Progenitor cell of endocrine pancreas (in vitro differentiated cells): Measurements from ENCODE around the gene PACS2. TPM values are rescaled to one million over a fixed set of nuclear protein-coding genes. Genes with fewer than 3 reads are reported as not detected.

Experiments used
- DNase-seq: peaks from one replicate; pipeline ENCODE4 v3.0.0; 2021; ENCODE audit warnings: low spot score; ENCODE audit not compliant: unreplicated experiment
- H3K27ac Mint-ChIP-seq: 2 replicates; pipeline ENCODE4 v1.8.0; 2021; ENCODE audit warnings: mild to moderate bottlenecking, moderate library complexity, mixed read lengths
- H3K27me3 Mint-ChIP-seq: 2 replicates; pipeline ENCODE4 v1.8.0; 2021; ENCODE audit warnings: mixed read lengths
- H3K36me3 Mint-ChIP-seq: 2 replicates; pipeline ENCODE4 v1.8.0; 2022; ENCODE audit warnings: mixed read lengths; ENCODE audit not compliant: insufficient read depth
- H3K4me1 Mint-ChIP-seq: 2 replicates; pipeline ENCODE4 v1.8.0; 2021; ENCODE audit warnings: low read depth, mixed read lengths
- H3K4me3 Mint-ChIP-seq: 2 replicates; pipeline ENCODE4 v1.8.0; 2021; ENCODE audit warnings: low read depth, mild to moderate bottlenecking, moderate library complexity, mixed read lengths
- H3K9me3 Mint-ChIP-seq: 2 replicates; pipeline ENCODE4 v1.8.0; 2021; ENCODE audit warnings: low read depth, mixed read lengths
- total RNA-seq: library from RNA; stranded (reverse); gene quantifications from 2 replicates; pipeline ENCODE4 v1.2.1, GENCODE V29; 2021
- TF ChIP-seq, protein P1 (sequence below): fragments of 200-600 bp; sonication (generic); IDR thresholded peaks from one replicate; pipeline ENCODE4 v1.5.0; 2021; ENCODE audit warnings: antibody characterized with exemption, mild to moderate bottlenecking; ENCODE audit not compliant: unreplicated experiment

PACS2 gene
- total RNA-seq, 1 donor from 2014 or later = 193 TPM

DNA sequence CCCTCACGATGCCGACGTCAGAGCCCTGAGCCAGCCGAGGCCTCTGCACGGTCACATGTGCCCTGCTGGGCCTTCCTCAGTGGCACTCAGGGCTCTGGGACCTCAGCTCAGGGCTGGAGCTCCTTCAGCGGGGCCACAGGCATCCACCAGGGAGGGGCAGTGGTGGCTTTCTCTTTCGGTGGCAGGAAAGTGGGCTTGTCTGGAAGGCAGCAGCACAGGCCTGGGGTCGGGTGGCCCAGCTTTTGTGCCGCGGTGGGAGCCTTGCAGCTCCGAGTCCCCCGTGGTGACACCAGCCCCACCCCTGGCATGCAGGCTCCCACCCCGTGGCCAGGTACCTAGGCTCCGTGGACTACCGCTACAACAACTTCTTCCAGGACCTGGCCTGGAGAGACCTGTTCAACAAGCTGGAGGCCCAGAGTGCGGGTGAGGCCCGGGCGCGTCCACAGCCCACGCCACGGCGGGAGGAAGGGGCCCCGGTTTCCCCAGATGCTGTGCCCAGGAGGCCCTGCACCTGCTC, 69.6 kb downstream of the PACS2 start:
- TF ChIP-seq, protein P1, sequence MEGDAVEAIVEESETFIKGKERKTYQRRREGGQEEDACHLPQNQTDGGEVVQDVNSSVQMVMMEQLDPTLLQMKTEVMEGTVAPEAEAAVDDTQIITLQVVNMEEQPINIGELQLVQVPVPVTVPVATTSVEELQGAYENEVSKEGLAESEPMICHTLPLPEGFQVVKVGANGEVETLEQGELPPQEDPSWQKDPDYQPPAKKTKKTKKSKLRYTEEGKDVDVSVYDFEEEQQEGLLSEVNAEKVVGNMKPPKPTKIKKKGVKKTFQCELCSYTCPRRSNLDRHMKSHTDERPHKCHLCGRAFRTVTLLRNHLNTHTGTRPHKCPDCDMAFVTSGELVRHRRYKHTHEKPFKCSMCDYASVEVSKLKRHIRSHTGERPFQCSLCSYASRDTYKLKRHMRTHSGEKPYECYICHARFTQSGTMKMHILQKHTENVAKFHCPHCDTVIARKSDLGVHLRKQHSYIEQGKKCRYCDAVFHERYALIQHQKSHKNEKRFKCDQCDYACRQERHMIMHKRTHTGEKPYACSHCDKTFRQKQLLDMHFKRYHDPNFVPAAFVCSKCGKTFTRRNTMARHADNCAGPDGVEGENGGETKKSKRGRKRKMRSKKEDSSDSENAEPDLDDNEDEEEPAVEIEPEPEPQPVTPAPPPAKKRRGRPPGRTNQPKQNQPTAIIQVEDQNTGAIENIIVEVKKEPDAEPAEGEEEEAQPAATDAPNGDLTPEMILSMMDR = no peak
- no peaks in the 10 kb centered on the region for H3K27me3 Mint-ChIP-seq

DNA sequence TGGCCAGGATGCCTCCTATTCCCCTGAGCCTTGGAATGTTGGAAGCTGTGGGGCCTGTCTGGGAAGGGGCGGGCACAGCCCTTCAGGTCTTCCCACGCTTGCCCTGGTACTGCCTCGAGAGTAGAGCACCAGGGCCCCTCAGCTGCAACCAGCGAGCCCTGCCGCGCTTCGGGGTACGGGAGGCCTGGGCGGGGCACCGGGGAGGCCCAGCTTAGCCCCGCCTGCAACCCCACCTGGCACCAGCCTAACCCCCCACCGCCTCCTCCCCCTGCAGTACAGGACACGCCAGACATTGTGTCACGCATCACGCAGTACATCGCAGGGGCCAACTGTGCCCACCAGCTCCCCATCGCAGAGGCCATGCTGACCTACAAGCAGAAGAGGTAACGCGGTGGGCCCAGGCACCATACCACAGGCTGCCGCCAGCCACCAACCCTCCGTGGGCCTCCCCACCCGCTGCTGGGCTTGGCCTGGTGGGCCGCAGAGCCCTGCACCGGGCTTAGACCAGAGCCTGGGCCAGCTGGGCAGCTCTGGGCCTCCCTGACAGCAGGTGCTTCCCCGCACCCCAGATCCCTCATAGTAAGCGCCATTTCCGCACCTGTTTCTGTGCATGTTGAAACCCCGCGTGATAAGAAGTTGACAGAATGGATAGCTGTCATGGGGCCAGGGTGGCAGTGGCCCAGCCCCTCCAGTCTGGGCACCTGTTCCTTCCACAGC, 70.2 kb downstream of the PACS2 start:
- Mint-ChIP-seq H3K27ac (no peak overlapping the region), H3K9me3 (no peaks in the 10 kb centered on the region), H3K4me1 (no peaks in the 10 kb centered on the region), H3K27me3 (no peaks in the 10 kb centered on the region), H3K4me3 (no peak overlapping the region), H3K36me3 (peaks cover 7% of the 10 kb centered on the region)
- TF ChIP-seq, protein P1 = no peak
- no peak for DNase-seq

More for the DNA sequence above, 69.6 kb downstream of the PACS2 start:
- Mint-ChIP-seq H3K4me3 (no peak overlapping the region), H3K9me3 (no peaks in the 10 kb centered on the region), H3K4me1 (no peaks in the 10 kb centered on the region), H3K27ac (no peak overlapping the region), H3K36me3 (peaks cover 7% of the 10 kb centered on the region)
- DNase-seq = no peak

DNA sequence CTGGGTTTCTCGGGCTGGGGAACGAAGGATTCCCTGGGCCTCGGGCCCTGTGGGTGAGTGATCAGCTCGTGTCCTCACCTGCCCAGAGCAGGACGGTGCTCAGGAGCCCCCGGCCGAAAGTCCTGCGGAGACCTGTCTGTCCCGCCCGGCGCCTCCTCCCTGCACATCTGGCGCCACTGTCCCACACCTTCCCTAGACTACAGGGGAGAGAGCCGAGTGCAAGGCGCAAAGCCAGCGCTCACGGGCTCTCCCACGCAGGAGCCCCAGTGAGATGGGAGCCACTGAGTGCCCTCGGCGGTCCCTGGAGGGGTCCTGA, 70.7 kb downstream of the PACS2 start:
- H3K9me3 Mint-ChIP-seq = no peaks in the 10 kb centered on the region
- H3K27ac Mint-ChIP-seq = no peak overlapping the region
- TF ChIP-seq, protein P1 = no peak
- no peaks in the 10 kb centered on the region for H3K27me3 Mint-ChIP-seq
- H3K4me3 Mint-ChIP-seq = no peak overlapping the region
- no peak for DNase-seq
- no peaks in the 10 kb centered on the region for H3K4me1 Mint-ChIP-seq
- peaks cover 7% of the 10 kb centered on the region for H3K36me3 Mint-ChIP-seq

DNA sequence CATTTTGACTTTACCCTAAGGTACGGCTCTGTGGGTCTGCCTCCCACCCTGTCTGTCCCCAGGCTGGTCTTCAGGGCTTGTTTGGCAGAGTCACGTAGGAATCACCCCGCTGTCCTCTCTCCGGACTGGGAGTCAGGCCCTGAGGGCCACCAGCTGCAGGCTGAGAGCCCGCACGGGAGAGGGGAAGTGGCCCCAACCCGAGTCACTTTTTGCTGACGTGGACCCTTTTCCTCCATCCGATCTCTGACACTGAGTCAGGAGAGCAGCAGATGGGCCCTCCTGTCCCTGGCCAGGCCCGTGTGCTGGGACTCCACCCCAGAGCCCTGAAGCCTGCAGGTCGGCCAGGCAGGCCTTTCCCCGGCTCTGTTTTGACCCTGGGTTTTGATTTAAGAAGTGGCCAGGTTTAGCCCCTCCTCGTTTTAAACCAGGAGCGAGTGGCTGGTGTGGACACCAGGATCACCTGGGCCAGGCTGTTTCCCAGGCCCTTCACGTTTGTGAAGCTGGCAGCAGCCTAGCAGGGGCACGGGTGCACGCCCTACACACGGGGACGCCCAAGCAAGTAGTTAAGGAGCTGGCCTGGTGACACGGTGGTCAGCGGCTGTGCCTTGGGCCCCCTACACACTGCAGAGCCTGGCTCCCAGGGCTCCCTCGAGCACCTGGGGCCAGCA, 71.3 kb downstream of the PACS2 start:
- Mint-ChIP-seq H3K4me1 (no peaks in the 10 kb centered on the region), H3K36me3 (peaks cover 7% of the 10 kb centered on the region), H3K27ac (no peak overlapping the region), H3K9me3 (no peaks in the 10 kb centered on the region), H3K4me3 (no peak overlapping the region), H3K27me3 (no peaks in the 10 kb centered on the region)
- DNase-seq = no peak
- TF ChIP-seq, protein P1 = no peak

DNA sequence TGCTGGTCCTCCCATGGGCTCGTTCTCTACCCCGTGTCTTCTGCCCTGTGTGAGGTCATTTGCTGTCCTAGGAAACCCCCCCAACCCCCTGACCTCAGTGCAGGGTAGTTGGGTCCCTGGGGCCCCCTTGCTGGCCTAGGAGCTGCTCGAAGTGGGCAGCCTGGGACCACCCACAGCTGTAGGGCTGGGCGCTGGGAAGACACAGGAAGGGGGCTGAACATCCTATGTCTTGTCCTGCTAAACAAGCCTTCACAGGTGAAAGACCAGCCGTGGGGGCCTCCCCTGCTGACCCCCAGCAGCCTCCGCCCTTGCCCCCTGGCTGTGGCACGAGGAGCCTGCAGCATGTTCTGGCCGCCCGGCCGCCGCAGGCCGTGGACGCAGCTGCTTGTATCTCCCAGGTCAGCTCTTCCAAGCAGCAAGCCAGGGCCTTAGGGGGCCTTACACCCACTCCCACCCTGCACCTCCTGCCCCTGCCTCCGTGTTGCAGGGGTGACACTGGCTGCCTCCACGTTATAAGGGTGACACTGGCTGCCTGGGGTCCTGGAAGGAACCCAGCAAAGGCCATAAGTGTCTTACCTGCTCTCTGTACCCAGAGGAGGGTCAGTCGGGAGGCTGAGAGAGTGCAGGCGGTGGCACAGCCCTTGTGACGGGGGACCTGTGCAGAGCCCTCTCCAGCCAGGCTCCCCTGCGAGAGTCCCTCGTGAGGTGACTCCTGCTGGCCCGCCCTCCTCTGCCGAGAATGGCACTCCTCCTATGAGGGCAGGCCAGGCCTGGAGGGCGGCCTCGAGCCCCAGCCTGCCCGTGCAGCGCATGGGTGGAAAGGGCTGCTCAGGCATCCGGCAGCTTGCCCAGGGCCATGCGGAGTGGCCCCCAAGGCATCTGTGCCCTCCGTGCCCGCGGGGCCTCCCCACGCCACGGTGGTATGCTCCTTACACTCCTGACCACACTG, 72.3 kb downstream of the PACS2 start:
- TF ChIP-seq, protein P1 = no peak
- Mint-ChIP-seq H3K36me3 (peaks cover 7% of the 10 kb centered on the region), H3K27ac (no peak overlapping the region), H3K9me3 (no peaks in the 10 kb centered on the region), H3K4me3 (no peak overlapping the region), H3K27me3 (no peaks in the 10 kb centered on the region), H3K4me1 (no peaks in the 10 kb centered on the region)
- no peak for DNase-seq
